HCT116 (cell line): Measurements from ENCODE around the gene DEFB132. TPM values are rescaled to one million over a fixed set of nuclear protein-coding genes. Genes with fewer than 3 reads are reported as not detected.

Experiments used
- ATAC-seq: fragments of 200-7000 bp; cut with Tn5 transposase; 2 replicates; pipeline ENCODE4 v1.9.1; 2020; ENCODE audit warnings: mild to moderate bottlenecking, moderate library complexity
- BruUV-seq: library from RNA; stranded (reverse); fragments of 400-500 nt; replicated peaks from 2 replicates; lab custom pipeline; 2021; lab: Mats Ljungman, UMichigan
- CTCF ChIA-PET: fragments of 300-600 bp; sonication (Branson Sonifier 250); formaldehyde crosslinking; loops from one replicate; lab custom pipeline; 2021; ENCODE audit warnings: antibody characterized with exemption; lab: Charles Lee
- POLR2A ChIA-PET: fragments of 300-600, 350-600 bp; sonication (Branson Sonifier 250); formaldehyde crosslinking; loops from one replicate; lab custom pipeline; 2021; ENCODE audit warnings: antibody characterized with exemption; lab: Charles Lee
- RAD21 ChIA-PET, 2 experiments: fragments of 300-600 bp; sonication (Branson Sonifier 250); formaldehyde crosslinking; loops; one replicate each; lab custom pipeline; 2023; ENCODE audit warnings: low total read pairs in 2 of 2; ENCODE audit not compliant: uncharacterized antibody in 2 of 2, unreplicated experiment in 2 of 2, low non-redundant PET in 1 of 2; lab: Charles Lee
- DNase-seq: peaks from one replicate; pipeline ENCODE4 v3.0.0-alpha.2; 2010; ENCODE audit warnings: low read depth, low spot score
- H2AFZ ChIP-seq: fragments of 200-600 bp; shearing (Covaris generic), sonication (generic); 2 replicates; pipeline ENCODE4 v1.6.1; 2017; ENCODE audit warnings: low read depth, mixed run types, mixed read lengths, antibody characterized with exemption, low read length; ENCODE audit not compliant: poor library complexity, severe bottlenecking
- H3K27ac ChIP-seq: 2 replicates; pipeline ENCODE4 v1.5.1; 2012; ENCODE audit warnings: low read depth, low read length
- H3K27me3 ChIP-seq: fragments of 200-600 bp; sonication (generic); 2 replicates; pipeline ENCODE4 v1.6.1; 2016; ENCODE audit warnings: mixed run types, low read length, mixed read lengths; ENCODE audit not compliant: insufficient read depth
- H3K36me3 ChIP-seq, 2 experiments: fragments of 200-500 bp in 1 of 2; fragments of 200-600 bp in 1 of 2; sonication (Bioruptor generic) in 1 of 2; sonication (generic) in 1 of 2; 2 replicates each; pipeline versions ENCODE4 v1.5.1 to v1.6.1; 2014 to 2016; ENCODE audit warnings: low read length in 2 of 2, inconsistent platforms in 1 of 2, mixed read lengths in 1 of 2, mixed run types in 1 of 2; ENCODE audit not compliant: insufficient read depth in 2 of 2, control insufficient read depth in 1 of 2
- H3K4me1 ChIP-seq, 2 experiments: fragments of 200-600 bp in 1 of 2; sonication (generic) in 1 of 2; 2 replicates each; pipeline versions ENCODE4 v1.5.1 to v1.6.1; 2012 to 2017; ENCODE audit warnings: low read length in 2 of 2, inconsistent platforms in 1 of 2, mild to moderate bottlenecking in 1 of 2, mixed read lengths in 1 of 2, mixed run types in 1 of 2, moderate library complexity in 1 of 2; ENCODE audit not compliant: insufficient read depth in 2 of 2, control insufficient read depth in 1 of 2
- H3K4me2 ChIP-seq: fragments of 200-600 bp; sonication (generic); 2 replicates; pipeline ENCODE4 v1.6.1; 2017; ENCODE audit warnings: mixed run types, low read length, mixed read lengths
- H3K4me3 ChIP-seq, 2 experiments: fragments of 200-600 bp in 1 of 2; sonication (generic) in 1 of 2; replicated peaks in 1 of 2; 2 replicates each; pipeline ENCODE4 v1.5.1; 2011 to 2016; ENCODE audit warnings: low read length in 2 of 2, control low read depth in 1 of 2, low read depth in 1 of 2, mild to moderate bottlenecking in 1 of 2, mixed read lengths in 1 of 2, mixed run types in 1 of 2
- H3K79me2 ChIP-seq: fragments of 200-600 bp; sonication (generic); 2 replicates; pipeline ENCODE4 v1.6.1; 2017; ENCODE audit warnings: mild to moderate bottlenecking, mixed run types, low read length, moderate library complexity, mixed read lengths; ENCODE audit not compliant: insufficient read depth
- H3K9ac ChIP-seq: fragments of 200-600 bp; sonication (generic); 2 replicates; pipeline ENCODE4 v1.6.1; 2016; ENCODE audit warnings: low read length, mixed read lengths
- H3K9me2 ChIP-seq: fragments of 200-600 bp; sonication (generic), shearing (Covaris generic); 2 replicates; pipeline ENCODE4 v1.6.1; 2017; ENCODE audit warnings: mixed run types, mild to moderate bottlenecking, moderate library complexity; ENCODE audit not compliant: insufficient read depth
- H3K9me3 ChIP-seq, 2 experiments: fragments of 200-500 bp in 1 of 2; fragments of 200-600 bp in 1 of 2; sonication (Bioruptor generic) in 1 of 2; sonication (generic) in 1 of 2; 2 replicates each; pipeline ENCODE4 v1.6.1; 2014 to 2017; ENCODE audit warnings: low read length in 2 of 2, mixed read lengths in 2 of 2, inconsistent platforms in 1 of 2, low read depth in 1 of 2, mild to moderate bottlenecking in 1 of 2, mixed run types in 1 of 2, moderate library complexity in 1 of 2; ENCODE audit not compliant: control insufficient read depth in 1 of 2, insufficient read depth in 1 of 2
- H4K20me1 ChIP-seq: fragments of 200-600 bp; sonication (generic), shearing (Covaris generic); 2 replicates; pipeline ENCODE4 v1.6.1; 2017; ENCODE audit warnings: mixed run types, mild to moderate bottlenecking, moderate library complexity; ENCODE audit not compliant: insufficient read depth
- CEBPB ChIP-seq: IDR thresholded peaks from 2 replicates; pipeline ENCODE4 v1.6.1; 2012; ENCODE audit warnings: low read depth
- CTCF ChIP-seq, 3 experiments: fragments of 200-600 bp in 1 of 3; sonication (generic) in 1 of 3; IDR thresholded peaks in 2 of 3; conservative IDR thresholded peaks in 1 of 3; 2 replicates each; pipeline ENCODE4 v1.5.1; 2012 to 2017; ENCODE audit warnings: low read depth in 2 of 3, low read length in 2 of 3, antibody characterized with exemption in 1 of 3, borderline replicate concordance in 1 of 3, control low read depth in 1 of 3, mild to moderate bottlenecking in 1 of 3, mixed read lengths in 1 of 3, mixed run types in 1 of 3, moderate library complexity in 1 of 3; ENCODE audit not compliant: insufficient read depth in 1 of 3
- ELF1 ChIP-seq: IDR thresholded peaks from 2 replicates; pipeline ENCODE4 v1.6.1; 2012; ENCODE audit warnings: low read depth, borderline replicate concordance
- EZH2 ChIP-seq: fragments of 200-600 bp; sonication (generic); IDR thresholded peaks from 2 replicates; pipeline ENCODE4 v1.6.1; 2017; ENCODE audit warnings: antibody characterized with exemption, mixed run types
- EZH2phosphoT487 ChIP-seq: fragments of 200-600 bp; IDR thresholded peaks from 2 replicates; pipeline ENCODE4 v1.6.1; 2018; ENCODE audit warnings: antibody characterized with exemption, borderline replicate concordance
- FOSL1 ChIP-seq: IDR thresholded peaks from 2 replicates; pipeline ENCODE4 v1.6.1; 2012; ENCODE audit warnings: low read depth
- JUND ChIP-seq: IDR thresholded peaks from 2 replicates; pipeline ENCODE4 v1.6.1; 2012
- MAX ChIP-seq: IDR thresholded peaks from 2 replicates; pipeline ENCODE4 v1.6.1; 2012
- POLR2A ChIP-seq: IDR thresholded peaks from 2 replicates; pipeline ENCODE4 v1.7.0; 2011; ENCODE audit warnings: borderline replicate concordance; ENCODE audit not compliant: insufficient read depth, insufficient read length; ENCODE audit errors: extremely low read depth
- RAD21 ChIP-seq: IDR thresholded peaks from 2 replicates; pipeline ENCODE4 v1.6.1; 2012; ENCODE audit warnings: low read depth, mild to moderate bottlenecking
- REST ChIP-seq: IDR thresholded peaks from 2 replicates; pipeline ENCODE4 v1.6.1; 2012; ENCODE audit warnings: low read depth
- SRF ChIP-seq: IDR thresholded peaks from 2 replicates; pipeline ENCODE4 v1.6.1; 2012; ENCODE audit warnings: low read depth
- YY1 ChIP-seq: IDR thresholded peaks from 2 replicates; pipeline ENCODE4 v1.6.1; 2011; ENCODE audit warnings: low read length, low read depth, moderate library complexity, mild to moderate bottlenecking; ENCODE audit not compliant: insufficient replicate concordance; ENCODE audit errors: extremely low read depth
- ZBTB33 ChIP-seq: IDR thresholded peaks from 2 replicates; pipeline ENCODE4 v1.6.1; 2011; ENCODE audit warnings: mild to moderate bottlenecking, low read length, moderate library complexity; ENCODE audit not compliant: insufficient replicate concordance; ENCODE audit errors: extremely low read depth
- ZFX ChIP-seq: fragments of 450-650 bp; IDR thresholded peaks from 2 replicates; pipeline ENCODE4 v1.6.1; 2017
- intact Hi-C: fragments of 100-400 bp; cut with micrococcal nuclease; formaldehyde crosslinking; loops from 2 replicates; pipeline ENCODE4 v1.10.0; 2022
- total RNA-seq: library from RNA; stranded (reverse); gene quantifications from one replicate; pipeline ENCODE4 v1.2.1, GENCODE V29; 2021; ENCODE audit not compliant: unreplicated experiment

Gene DEFB132
- total RNA-seq, 1 experiment from 2014 or later, result not detected

GRCh38 chr20:305745-306144 lies 48.2 kb downstream of the DEFB132 start:
- Histone ChIP-seq H3K79me2 (peaks cover 4% of the 10 kb centered on the region; the same call in 1 of the 2 replicates), H4K20me1 (no peaks in the 10 kb centered on the region), H3K9me3 (no peaks in the 10 kb centered on the region), H3K27ac (no peak overlapping the region), H3K36me3 (no peaks in the 10 kb centered on the region), H3K4me2 (no peak overlapping the region), H3K4me1 (peaks cover 3 to 10% of the 10 kb centered on the region in 2 experiments)
- intact Hi-C loops, result no loop called here
- CTCF ChIA-PET, result no interaction called here
- RAD21 ChIA-PET, result no interaction called here
- TF ChIP-seq CTCF (IDR thresholded peaks at IDR 0.05 in 2 of 3, conservative IDR thresholded peaks at IDR 0.05 in 1 of 3; ENCODE audit: borderline replicate concordance in 1 of 3, insufficient read depth in 1 of 3, low read depth in 2 of 3, low read length in 2 of 3) (no peak), EZH2 (no peak), SRF (no peak), POLR2A (no peak), YY1 (no peak), ZBTB33 (no peak), ZFX (no peak), CEBPB (no peak), RAD21 (no peak), EZH2phosphoT487 (no peak), MAX (no peak), JUND (no peak), FOSL1 (no peak), ELF1 (no peak), REST (no peak)
- TF ChIP-seq, all 23 proteins: peak for 0
- Histone ChIP-seq H3K27me3 (no peaks in the 10 kb centered on the region), H2AFZ (no peak overlapping the region), H3K4me3 (no peak overlapping the region), H3K9me2 (no peaks in the 10 kb centered on the region), H3K9ac (no peak overlapping the region)
- no peak for ATAC-seq
- BruUV-seq, result no TSS peak
- no peak for DNase-seq
- POLR2A ChIA-PET, result interaction anchor here (0.6 kb wide), 1 partner anchor 13 kb away, joined by 3 read pairs; no protein-coding TSS in a partner anchor
